ENCODE measurements around the gene MRPS2. TPM values are rescaled to one million over a fixed set of nuclear protein-coding genes. Genes with fewer than 3 reads are reported as not detected.
"Not testable (repeated sequence)": the region's sequence is repeated elsewhere in the genome, so short reads cannot be mapped to it uniquely, and the experiment has no call there.

Gene MRPS2
- total RNA-seq, 1 donor from 2014 or later, result 11.5 TPM

DNA sequence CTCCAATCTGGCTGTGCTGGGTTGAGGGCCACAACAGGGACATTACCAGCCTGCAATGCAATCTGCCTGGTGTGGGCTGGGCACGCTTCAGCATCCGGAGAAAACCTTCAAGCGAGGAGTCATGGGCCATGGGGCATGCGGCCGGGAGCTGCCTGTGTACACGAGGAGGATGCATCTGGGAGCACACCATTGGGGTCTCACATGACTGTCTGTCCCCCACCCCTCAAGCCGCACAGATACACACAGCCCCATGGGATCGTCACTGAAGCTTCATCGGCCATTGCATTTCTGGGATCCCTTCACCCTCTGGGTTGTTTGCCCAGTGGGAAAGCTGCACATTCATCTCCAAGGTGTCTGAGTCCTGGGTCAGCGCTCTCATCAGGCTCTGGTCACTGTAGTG, 30.6 kb downstream of the MRPS2 start:
- no peak for DNase-seq (ENCODE audit: low read depth in 2 of 2)

GRCh38 chr9:135533113-135533512, 32.6 kb downstream of the MRPS2 start:
- DNase-seq (ENCODE audit: low read depth in 2 of 2), result no peak

DNA sequence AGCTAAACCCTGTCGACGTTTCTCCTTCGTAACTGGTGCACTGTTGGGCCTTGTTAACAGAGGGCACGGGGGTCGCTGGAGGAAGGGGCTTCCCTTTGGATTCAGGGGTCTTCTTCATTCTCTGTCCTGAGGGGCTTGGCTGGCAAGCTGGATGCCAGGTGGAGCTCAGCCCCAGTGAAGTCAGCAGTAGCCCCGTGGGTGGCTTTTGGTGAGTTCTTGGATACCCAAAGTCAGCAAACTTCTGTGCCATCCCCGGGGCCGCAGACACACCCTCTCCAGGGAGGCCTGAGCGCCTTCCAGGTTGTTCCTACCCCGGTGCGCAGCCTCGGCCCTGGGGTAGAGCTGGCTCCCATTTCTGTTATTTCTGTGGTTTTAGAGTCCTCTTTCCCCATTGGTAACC, 33.2 kb downstream of the MRPS2 start:
- DNase-seq (ENCODE audit: low read depth in 2 of 2), result no peak

DNA sequence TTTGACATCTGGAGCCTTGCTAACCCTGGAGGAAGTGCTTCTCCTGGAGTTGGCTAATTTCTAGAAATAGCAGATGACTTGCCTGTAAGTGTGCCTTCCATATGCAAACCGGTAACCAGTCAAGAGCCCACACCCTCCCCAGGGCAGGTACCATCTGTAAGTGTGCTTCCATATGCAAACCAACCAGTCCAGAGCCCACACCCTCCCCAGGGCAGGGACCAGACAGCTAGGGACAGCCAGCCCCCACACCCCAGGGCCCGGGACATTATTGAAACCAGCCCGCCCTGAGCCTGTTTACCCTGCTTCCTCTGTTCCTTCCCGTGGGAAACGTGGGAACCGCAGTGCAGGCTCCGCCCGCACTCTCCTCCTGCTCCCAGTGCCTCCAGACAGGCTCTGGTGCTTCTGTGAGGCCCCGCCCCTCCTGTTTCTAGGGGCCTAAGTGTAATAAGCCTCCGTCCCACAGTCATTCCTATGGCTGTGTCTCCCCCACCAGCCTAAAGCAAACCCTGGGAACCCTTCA, 33.8 kb downstream of the MRPS2 start:
- not testable (repeated sequence) for DNase-seq (ENCODE audit: low read depth in 2 of 2)

DNA sequence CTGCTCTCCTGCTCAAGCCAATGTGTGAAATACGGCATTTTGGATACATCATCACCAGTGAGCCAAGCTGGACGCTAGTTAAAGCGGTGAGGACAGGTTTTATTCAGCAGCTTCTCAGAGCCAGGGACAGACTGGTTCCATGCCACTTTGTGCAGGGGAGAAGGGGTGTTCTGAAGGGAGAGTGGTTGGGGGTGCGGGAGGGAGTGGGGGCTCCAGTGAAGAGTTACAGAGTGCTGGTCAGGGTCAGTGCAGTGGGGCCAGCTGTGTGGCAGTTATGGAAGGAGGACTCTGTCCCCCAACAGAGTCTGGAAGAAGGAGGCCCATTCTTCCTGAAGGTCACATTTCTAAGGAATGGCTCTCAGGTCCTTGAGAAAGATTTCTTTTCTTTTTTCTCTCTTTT, 34.3 kb downstream of the MRPS2 start:
- not testable (repeated sequence) for DNase-seq (ENCODE audit: low read depth in 2 of 2)

DNA sequence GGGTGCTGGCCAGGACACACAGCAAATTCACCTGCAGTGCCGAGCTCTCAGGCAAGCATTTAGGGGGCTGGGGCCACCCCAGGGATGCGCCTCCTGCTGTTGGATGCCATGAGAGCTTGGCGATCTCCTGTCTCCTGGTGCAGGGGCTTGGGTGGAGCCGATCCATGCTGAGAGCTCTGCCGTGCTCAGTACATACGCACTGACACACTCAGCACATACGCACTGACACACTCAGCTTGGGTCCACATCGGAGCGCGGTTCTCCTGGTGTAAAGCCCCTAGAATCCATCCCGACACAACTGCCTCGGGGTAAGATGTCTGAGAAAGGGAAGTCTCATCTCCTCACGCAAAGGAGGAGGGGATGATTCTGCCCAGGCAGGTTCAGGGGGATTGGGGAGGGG, 35.1 kb downstream of the MRPS2 start:
- DNase-seq (ENCODE audit: low read depth in 2 of 2), result not testable (repeated sequence)

GRCh38 chr9:135536216-135536615, 35.7 kb downstream of the MRPS2 start:
- no peak for DNase-seq (ENCODE audit: low read depth in 2 of 2)

GRCh38 chr9:135543262-135543894, 42.9 kb downstream of the MRPS2 start:
- DNase-seq (ENCODE audit: low read depth in 2 of 2), result not testable (repeated sequence)

DNA sequence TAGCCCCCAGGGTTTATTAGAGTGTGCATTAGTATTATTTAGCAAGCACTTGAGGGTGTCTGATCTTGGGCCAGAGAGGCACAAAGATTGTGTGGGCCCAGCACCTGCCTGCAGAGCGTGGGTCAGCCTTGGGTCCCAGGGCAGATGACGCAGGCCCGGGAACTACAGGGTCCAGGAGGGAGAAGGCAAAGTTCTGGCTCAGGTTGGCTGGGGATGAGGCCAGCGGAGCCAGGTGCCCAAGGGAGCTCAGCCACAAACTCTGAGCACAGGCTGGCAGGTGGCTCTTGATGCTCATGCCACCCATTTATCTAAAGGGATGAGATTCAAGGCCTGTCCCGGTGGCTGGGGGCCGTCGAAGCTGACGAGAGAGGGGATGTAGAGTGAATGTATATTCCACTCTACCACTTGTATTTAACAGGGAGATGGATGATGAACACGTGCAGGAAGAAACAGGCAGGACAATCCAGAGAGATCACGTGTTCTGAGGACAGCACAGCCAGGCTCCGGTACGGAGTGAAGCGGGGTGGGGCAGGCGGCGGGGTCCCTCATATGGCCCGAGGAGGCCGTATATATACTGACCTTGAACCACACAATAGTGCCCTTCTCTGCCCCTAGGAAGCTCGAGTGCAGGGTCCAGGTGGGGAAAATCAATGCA, 44.6 kb downstream of the MRPS2 start:
- DNase-seq (ENCODE audit: low read depth in 2 of 2), result no peak

GRCh38 chr9:135545646-135546176, 45.2 kb downstream of the MRPS2 start, which contains the start of gene OBP2A:
TSS of gene OBP2A (plus strand) at chr9:135546126. CDS start at chr9:135546181, 55 bp downstream.
- DNase-seq (ENCODE audit: low read depth in 2 of 2), result not testable (repeated sequence)

GRCh38 chr9:135546792-135547617, 46.5 kb downstream of the MRPS2 start:
- not testable (repeated sequence) for DNase-seq (ENCODE audit: low read depth in 2 of 2)

DNA sequence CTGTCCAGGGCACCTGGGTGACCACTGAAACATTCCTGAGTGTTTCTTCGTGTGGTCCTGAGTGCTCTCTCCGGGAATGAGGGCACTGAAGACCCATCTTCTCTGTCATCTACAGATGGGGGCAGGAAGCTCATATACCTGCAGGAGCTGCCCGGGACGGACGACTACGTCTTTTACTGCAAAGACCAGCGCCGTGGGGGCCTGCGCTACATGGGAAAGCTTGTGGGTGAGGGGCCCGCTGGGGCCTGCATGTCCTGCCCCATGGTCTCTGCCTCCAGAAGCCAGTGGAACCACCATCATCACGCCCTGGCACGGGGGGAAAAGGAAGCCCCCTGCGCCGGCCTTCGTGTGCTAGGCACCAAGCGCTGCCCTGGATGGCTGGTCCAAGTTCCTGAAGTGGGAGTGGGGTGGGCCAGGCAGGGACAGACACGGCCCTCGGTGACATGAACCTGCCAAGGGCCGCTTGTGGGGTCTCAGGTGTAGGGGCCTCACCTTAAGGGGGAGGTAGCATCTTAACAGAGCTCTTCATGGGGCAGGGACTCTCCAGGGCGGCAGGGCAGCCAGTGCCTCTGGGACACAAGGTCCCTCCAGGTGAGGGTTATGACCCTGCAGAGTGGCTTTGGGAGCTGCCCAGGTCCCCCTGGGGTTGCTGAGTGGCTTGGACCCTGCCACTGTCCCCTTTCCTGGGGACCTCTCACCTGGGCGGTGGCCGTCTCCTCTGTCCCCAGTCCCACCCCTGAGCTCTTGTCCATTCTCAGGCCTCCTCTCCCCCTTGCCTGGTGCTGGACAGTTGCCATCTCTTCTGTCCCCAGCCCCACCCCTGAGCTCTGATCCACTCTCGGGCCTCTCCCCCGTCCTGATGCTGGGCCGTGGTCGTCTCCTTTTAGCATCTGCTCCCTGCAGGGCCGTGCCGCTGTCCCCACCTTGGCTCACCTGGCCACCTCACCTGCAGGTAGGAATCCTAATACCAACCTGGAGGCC, 47.6 kb downstream of the MRPS2 start:
- no peak for DNase-seq (ENCODE audit: low read depth in 2 of 2)

- DNase-seq (ENCODE audit: low read depth in 2 of 2), result not testable (repeated sequence)
Observed at GRCh38 chr9:135549478-135550343, 49.2 kb downstream of the MRPS2 start.

GRCh38 chr9:135550344-135550918, 49.9 kb downstream of the MRPS2 start:
- DNase-seq (ENCODE audit: low read depth in 2 of 2), result no peak

- DNase-seq (ENCODE audit: low read depth in 2 of 2), result no peak
Observed at GRCh38 chr9:135551031-135551430, 50.5 kb downstream of the MRPS2 start.

- no peak for DNase-seq (ENCODE audit: low read depth in 2 of 2)
Observed at GRCh38 chr9:135551456-135551855, 51.0 kb downstream of the MRPS2 start.

DNA sequence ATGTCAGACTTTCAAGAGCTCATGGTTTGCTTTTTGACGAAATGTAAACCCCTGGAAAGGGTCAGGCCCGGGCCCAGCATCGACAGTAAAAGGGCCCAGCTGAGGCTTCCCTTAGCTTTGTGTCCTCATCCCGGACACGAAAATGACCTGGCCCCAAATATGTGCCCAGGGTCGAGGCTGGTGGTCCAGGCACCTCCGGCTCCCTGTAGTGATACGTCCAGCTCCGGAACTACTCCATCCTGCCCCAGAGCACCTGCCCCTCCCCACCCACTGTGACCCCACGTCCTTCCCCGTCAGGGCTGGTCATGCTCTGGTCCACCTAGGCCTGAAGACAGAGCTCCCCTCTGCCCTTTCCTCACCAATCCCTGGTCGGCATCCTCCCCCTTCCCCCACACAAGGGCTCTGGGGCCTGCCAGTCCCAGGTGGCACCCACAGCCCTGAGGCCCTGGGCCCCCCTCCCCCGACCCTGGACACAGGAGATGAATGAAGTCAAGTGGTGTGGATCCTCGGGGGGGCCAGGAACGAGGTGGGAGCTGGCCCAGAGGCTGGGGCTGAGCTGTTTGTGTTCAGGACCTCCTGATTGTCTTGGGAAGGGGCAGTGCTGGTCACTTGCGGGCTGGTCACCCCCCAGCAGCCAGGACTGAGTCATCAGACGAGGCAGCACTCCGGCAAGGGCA, 51.7 kb downstream of the MRPS2 start:
- DNase-seq (ENCODE audit: low read depth in 2 of 2), result no peak

DNA sequence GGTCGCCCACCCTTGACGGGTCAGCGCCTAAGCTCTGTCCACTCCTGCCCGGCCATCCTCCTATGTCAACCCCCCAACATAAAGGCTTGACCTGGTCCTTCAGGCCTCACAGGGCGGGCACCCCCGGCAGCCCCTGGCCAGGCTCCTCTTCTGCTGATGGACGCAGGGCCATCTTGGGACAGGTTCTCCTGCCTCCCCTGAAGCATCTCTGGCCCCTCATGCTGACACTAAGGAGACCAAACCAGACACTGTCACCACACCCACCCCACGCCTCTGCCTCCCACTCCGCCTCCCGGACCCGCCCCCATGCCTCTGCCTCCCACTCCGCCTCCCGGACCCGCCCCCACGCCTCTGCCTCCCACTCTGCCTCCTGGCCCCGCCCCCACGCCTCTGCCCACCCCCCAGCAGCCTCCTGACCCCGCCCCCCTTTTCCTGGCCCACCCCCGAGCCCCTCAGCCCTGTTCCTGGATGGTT, 52.3 kb downstream of the MRPS2 start:
- no peak for DNase-seq (ENCODE audit: low read depth in 2 of 2)
